ENCODE results near the gene MRPS2.

DNA sequence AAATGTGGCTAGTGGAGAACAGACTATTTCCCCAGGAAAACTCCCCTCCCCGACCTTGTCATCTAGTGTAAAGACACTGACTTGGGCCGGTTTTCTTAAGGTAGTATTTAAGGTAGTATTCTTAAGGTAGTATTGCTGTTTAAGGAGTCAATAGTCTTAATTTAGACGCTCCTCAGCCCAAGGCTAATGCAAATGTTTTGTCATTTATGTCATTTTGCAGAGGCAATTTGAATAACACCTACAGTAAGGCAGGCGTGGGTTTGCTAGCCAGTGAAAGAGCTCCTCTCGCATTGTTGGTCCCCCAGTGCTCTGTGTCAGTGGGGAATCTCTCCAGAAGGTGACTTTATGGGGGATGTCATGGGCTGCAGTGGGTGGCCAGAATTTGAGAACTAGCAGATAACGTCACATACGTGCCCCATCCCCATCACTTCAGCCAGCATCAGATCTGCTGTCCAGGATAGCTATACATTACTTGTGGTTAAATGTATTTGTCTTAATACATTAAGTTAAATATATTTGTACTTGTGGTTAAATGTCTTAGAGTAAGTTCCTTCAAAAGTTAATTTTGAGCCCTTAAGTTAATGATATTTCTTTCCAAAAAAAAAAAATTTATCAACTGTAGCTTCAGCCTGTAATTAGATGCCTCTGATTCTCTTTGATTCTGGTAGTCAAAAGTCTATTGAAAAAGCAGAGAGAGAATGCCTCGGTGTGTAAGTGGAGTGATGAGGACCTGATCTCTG is 18.3 kb upstream of the MRPS2 start:
- TF ChIP-seq, protein P1, sequence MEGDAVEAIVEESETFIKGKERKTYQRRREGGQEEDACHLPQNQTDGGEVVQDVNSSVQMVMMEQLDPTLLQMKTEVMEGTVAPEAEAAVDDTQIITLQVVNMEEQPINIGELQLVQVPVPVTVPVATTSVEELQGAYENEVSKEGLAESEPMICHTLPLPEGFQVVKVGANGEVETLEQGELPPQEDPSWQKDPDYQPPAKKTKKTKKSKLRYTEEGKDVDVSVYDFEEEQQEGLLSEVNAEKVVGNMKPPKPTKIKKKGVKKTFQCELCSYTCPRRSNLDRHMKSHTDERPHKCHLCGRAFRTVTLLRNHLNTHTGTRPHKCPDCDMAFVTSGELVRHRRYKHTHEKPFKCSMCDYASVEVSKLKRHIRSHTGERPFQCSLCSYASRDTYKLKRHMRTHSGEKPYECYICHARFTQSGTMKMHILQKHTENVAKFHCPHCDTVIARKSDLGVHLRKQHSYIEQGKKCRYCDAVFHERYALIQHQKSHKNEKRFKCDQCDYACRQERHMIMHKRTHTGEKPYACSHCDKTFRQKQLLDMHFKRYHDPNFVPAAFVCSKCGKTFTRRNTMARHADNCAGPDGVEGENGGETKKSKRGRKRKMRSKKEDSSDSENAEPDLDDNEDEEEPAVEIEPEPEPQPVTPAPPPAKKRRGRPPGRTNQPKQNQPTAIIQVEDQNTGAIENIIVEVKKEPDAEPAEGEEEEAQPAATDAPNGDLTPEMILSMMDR (IDR thresholded peaks at IDR 0.05) = no peak
- TF ChIP-seq EP300 (IDR thresholded peaks at IDR 0.05) (no peak), POLR2A (IDR thresholded peaks at IDR 0.05) (no peak), POLR2AphosphoS5 (IDR thresholded peaks at IDR 0.05) (no peak)

Measured in suprapubic skin (tissue), 4 donors.